HepG2 (cell line): ENCODE results near the gene MYO3B. TPM values are rescaled to one million over a fixed set of nuclear protein-coding genes. Genes with fewer than 3 reads are reported as not detected.

Source experiments
- ARNT ChIP-seq: fragments of 450-650 bp; IDR thresholded peaks from 2 replicates; pipeline ENCODE4 v1.6.1; 2017
- ETS1 ChIP-seq: sonication (generic); formaldehyde crosslinking; IDR thresholded peaks from 2 replicates; pipeline ENCODE4 v1.4.0; 2020; ENCODE audit warnings: missing genetic modification reagents
- HMGXB3 ChIP-seq: sonication (generic); formaldehyde crosslinking; IDR thresholded peaks from 2 replicates; pipeline ENCODE4 v1.4.0; 2020; ENCODE audit warnings: missing genetic modification reagents, borderline replicate concordance
- NFIB ChIP-seq: sonication (generic); formaldehyde crosslinking; IDR thresholded peaks from 2 replicates; pipeline ENCODE4 v1.9.0; 2021; ENCODE audit warnings: missing genetic modification reagents, mild to moderate bottlenecking, borderline replicate concordance
- RARG ChIP-seq: sonication (generic); formaldehyde crosslinking; IDR thresholded peaks from 2 replicates; pipeline ENCODE4 v1.4.0; 2020; ENCODE audit warnings: low read depth, mild to moderate bottlenecking, missing genetic modification reagents
- ZBTB42 ChIP-seq: sonication (generic); formaldehyde crosslinking; IDR thresholded peaks from 2 replicates; pipeline ENCODE4 v1.5.0; 2020; ENCODE audit warnings: mild to moderate bottlenecking, missing genetic modification reagents
- ZNF501 ChIP-seq: sonication (generic); formaldehyde crosslinking; IDR thresholded peaks from 2 replicates; pipeline ENCODE4 v1.5.1; 2020; ENCODE audit warnings: mild to moderate bottlenecking, moderate library complexity, missing genetic modification reagents
- ZNF713 ChIP-seq: sonication (generic); formaldehyde crosslinking; IDR thresholded peaks from 2 replicates; pipeline ENCODE4 v1.4.0; 2020; ENCODE audit warnings: mild to moderate bottlenecking, missing genetic modification reagents
- polyA plus RNA-seq, 8 experiments: library from polyadenylated mRNA; depleted of rRNA in 3 of 8; stranded (reverse) in 7 of 8; unstranded in 1 of 8; fragments of >200 nt; fragmentation: Illumina TruSeq in 4 of 8; extraction: Trizol in 4 of 8; gene quantifications; 2 replicates each; pipeline versions ENCODE4 v1.2.1 to v1.2.3, GENCODE V29; 2011 to 2016; ENCODE audit warnings: low read depth in 4 of 8, missing spikeins in 1 of 8, mixed read lengths in 1 of 8; ENCODE audit not compliant: insufficient read depth in 1 of 8
- total RNA-seq, 5 experiments: library from RNA; depleted of rRNA; stranded (reverse); fragments of >200 nt; fragmentation: Illumina TruSeq; extraction: Trizol; gene quantifications; 2 replicates each; pipeline ENCODE4 v1.2.3, GENCODE V29; 2016; ENCODE audit warnings: low read depth in 1 of 5
- TF ChIP-seq, protein P1 (sequence below): sonication (generic); formaldehyde crosslinking; IDR thresholded peaks from 2 replicates; pipeline ENCODE4 v1.8.1; 2023; ENCODE audit warnings: mild to moderate bottlenecking, missing genetic modification reagents
- TF ChIP-seq, protein P2 (sequence below): sonication (generic); formaldehyde crosslinking; IDR thresholded peaks from 2 replicates; pipeline ENCODE4 v1.5.0; 2020; ENCODE audit warnings: mild to moderate bottlenecking, missing genetic modification reagents
- TF ChIP-seq, protein P3 (sequence below): IDR thresholded peaks from 2 replicates; pipeline ENCODE4 v1.6.1; 2012; ENCODE audit warnings: low read length, improper control_type of control experiment
- TF ChIP-seq, protein P4 (sequence below): sonication (generic); formaldehyde crosslinking; IDR thresholded peaks from 2 replicates; pipeline ENCODE4 v1.8.0; 2023; ENCODE audit warnings: mild to moderate bottlenecking, missing genetic modification reagents

MYO3B gene
- total and polyA plus RNA-seq, 2 of the 13 experiments (the other 11 are each of a cell fraction or from before 2014, with no cell fraction given) = 0.01 TPM; not detected in 1

DNA sequence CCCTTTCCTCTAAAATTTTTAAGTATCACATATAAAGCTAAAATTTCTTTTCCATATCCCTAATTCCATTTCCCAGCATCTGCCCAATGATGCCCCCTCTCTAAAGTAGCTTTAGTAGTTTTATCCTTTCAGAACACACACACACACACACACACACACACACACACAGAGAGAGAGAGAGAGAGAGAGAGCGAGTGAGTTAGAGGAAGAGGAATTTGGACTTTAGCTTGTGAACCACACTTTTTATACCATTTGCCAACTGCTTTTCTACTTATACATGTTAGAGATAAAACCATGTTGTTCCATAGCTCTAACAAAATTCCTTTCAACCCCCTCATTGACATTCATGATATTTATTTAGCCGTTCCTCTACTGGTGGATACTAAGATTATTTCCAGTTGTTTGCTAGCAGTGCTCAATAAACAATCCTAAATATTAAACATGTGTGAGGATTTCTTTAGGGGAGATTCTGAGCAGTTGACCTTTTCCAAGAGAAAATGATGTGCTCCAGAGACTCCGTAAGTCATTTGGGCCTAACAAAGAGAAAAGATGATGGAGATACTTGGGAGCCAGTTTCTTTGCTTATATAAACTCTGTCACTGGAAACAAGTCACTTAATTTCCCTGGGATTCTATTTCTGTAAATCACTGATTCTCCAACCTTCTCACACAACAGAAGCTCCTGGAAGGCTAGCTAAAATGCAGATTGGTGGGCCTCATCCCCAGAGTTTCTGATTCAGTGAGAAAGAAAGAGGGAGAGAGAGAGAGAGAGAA, 307.5 kb downstream of the MYO3B start (continued):
- TF ChIP-seq ETS1 (CRISPR knock-in tag) (no peak), ZBTB42 (CRISPR knock-in tag) (no peak), ARNT (no peak), ZNF501 (CRISPR knock-in tag) (no peak), HMGXB3 (CRISPR knock-in tag) (no peak), RARG (no peak), ZNF713 (CRISPR knock-in tag) (no peak), NFIB (no peak)
- TF ChIP-seq, protein P1, sequence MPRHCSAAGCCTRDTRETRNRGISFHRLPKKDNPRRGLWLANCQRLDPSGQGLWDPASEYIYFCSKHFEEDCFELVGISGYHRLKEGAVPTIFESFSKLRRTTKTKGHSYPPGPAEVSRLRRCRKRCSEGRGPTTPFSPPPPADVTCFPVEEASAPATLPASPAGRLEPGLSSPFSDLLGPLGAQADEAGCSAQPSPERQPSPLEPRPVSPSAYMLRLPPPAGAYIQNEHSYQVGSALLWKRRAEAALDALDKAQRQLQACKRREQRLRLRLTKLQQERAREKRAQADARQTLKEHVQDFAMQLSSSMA (CRISPR knock-in tag) = no peak
- TF ChIP-seq, protein P2, sequence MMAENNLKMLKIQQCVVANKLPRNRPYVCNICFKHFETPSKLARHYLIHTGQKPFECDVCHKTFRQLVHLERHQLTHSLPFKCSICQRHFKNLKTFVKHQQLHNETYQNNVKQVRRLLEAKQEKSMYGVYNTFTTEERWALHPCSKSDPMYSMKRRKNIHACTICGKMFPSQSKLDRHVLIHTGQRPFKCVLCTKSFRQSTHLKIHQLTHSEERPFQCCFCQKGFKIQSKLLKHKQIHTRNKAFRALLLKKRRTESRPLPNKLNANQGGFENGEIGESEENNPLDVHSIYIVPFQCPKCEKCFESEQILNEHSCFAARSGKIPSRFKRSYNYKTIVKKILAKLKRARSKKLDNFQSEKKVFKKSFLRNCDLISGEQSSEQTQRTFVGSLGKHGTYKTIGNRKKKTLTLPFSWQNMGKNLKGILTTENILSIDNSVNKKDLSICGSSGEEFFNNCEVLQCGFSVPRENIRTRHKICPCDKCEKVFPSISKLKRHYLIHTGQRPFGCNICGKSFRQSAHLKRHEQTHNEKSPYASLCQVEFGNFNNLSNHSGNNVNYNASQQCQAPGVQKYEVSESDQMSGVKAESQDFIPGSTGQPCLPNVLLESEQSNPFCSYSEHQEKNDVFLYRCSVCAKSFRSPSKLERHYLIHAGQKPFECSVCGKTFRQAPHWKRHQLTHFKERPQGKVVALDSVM (CRISPR knock-in tag) = no peak
- TF ChIP-seq, protein P3, sequence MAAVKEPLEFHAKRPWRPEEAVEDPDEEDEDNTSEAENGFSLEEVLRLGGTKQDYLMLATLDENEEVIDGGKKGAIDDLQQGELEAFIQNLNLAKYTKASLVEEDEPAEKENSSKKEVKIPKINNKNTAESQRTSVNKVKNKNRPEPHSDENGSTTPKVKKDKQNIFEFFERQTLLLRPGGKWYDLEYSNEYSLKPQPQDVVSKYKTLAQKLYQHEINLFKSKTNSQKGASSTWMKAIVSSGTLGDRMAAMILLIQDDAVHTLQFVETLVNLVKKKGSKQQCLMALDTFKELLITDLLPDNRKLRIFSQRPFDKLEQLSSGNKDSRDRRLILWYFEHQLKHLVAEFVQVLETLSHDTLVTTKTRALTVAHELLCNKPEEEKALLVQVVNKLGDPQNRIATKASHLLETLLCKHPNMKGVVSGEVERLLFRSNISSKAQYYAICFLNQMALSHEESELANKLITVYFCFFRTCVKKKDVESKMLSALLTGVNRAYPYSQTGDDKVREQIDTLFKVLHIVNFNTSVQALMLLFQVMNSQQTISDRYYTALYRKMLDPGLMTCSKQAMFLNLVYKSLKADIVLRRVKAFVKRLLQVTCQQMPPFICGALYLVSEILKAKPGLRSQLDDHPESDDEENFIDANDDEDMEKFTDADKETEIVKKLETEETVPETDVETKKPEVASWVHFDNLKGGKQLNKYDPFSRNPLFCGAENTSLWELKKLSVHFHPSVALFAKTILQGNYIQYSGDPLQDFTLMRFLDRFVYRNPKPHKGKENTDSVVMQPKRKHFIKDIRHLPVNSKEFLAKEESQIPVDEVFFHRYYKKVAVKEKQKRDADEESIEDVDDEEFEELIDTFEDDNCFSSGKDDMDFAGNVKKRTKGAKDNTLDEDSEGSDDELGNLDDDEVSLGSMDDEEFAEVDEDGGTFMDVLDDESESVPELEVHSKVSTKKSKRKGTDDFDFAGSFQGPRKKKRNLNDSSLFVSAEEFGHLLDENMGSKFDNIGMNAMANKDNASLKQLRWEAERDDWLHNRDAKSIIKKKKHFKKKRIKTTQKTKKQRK = no peak
- TF ChIP-seq, protein P4, sequence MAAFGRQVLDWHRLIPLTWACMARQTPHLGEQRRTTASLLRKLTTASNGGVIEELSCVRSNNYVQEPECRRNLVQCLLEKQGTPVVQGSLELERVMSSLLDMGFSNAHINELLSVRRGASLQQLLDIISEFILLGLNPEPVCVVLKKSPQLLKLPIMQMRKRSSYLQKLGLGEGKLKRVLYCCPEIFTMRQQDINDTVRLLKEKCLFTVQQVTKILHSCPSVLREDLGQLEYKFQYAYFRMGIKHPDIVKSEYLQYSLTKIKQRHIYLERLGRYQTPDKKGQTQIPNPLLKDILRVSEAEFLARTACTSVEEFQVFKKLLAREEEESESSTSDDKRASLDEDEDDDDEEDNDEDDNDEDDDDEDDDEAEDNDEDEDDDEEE (CRISPR knock-in tag) = no peak
